ENCODE data around the gene PUM1.

The PUM1 gene

DNA sequence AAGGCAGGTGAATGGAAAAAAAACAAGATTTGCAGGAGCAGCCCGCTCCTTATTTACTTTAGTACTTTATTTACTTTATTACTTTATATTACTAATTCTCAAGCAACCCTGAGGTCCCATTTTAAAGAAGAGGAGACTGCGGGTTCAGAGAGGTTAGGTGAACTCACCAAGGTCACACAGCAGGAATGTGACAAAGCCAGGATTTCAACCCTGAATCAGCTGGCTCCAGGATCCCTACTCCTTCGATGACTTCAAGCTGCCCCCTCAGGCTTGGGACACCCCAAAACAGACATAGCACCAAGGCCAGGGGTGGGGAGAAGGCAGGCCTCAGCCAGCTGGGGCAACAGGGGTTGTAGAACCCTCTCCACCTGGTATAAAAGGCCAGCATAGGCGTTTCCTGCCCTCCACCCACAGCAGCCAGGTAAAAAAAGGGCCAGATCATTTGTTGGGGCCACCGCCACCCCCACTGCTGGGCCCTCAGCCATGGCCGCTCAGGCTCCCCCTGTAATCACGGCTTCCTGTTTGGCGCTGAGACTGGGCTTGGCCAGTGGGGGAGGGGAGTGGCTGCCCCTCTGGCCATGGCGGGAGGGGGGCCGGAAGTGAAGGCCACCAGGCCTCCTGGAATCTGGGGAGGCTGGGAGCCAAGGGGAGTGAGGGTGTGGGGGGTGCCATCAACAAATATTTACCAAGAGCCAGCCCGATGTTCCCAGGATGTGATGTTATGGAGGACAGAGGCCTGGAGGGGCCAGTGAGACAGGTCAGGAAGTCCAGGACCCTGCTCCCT lies 163.5 kb downstream of the PUM1 start:
- TF ChIP-seq POLR2AphosphoS5 (IDR thresholded peaks at IDR 0.05; ENCODE audit: low read depth, low read length) (no peak), SIN3A (IDR thresholded peaks at IDR 0.05; ENCODE audit: borderline replicate concordance, insufficient read depth, low read length) (no peak), FOXP2 (optimal IDR thresholded peaks at IDR 0.05; ENCODE audit: borderline replicate concordance, extremely low read depth, extremely low read length, insufficient read depth) (no peak), TAF1 (IDR thresholded peaks at IDR 0.05; ENCODE audit: borderline replicate concordance, insufficient read depth, low read length) (no peak)
- TF ChIP-seq, protein P1, sequence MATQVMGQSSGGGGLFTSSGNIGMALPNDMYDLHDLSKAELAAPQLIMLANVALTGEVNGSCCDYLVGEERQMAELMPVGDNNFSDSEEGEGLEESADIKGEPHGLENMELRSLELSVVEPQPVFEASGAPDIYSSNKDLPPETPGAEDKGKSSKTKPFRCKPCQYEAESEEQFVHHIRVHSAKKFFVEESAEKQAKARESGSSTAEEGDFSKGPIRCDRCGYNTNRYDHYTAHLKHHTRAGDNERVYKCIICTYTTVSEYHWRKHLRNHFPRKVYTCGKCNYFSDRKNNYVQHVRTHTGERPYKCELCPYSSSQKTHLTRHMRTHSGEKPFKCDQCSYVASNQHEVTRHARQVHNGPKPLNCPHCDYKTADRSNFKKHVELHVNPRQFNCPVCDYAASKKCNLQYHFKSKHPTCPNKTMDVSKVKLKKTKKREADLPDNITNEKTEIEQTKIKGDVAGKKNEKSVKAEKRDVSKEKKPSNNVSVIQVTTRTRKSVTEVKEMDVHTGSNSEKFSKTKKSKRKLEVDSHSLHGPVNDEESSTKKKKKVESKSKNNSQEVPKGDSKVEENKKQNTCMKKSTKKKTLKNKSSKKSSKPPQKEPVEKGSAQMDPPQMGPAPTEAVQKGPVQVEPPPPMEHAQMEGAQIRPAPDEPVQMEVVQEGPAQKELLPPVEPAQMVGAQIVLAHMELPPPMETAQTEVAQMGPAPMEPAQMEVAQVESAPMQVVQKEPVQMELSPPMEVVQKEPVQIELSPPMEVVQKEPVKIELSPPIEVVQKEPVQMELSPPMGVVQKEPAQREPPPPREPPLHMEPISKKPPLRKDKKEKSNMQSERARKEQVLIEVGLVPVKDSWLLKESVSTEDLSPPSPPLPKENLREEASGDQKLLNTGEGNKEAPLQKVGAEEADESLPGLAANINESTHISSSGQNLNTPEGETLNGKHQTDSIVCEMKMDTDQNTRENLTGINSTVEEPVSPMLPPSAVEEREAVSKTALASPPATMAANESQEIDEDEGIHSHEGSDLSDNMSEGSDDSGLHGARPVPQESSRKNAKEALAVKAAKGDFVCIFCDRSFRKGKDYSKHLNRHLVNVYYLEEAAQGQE (IDR thresholded peaks at IDR 0.05; ENCODE audit: insufficient read depth in 1 of 2, low read depth in 2 of 2, low read length in 2 of 2) = no peak

DNA sequence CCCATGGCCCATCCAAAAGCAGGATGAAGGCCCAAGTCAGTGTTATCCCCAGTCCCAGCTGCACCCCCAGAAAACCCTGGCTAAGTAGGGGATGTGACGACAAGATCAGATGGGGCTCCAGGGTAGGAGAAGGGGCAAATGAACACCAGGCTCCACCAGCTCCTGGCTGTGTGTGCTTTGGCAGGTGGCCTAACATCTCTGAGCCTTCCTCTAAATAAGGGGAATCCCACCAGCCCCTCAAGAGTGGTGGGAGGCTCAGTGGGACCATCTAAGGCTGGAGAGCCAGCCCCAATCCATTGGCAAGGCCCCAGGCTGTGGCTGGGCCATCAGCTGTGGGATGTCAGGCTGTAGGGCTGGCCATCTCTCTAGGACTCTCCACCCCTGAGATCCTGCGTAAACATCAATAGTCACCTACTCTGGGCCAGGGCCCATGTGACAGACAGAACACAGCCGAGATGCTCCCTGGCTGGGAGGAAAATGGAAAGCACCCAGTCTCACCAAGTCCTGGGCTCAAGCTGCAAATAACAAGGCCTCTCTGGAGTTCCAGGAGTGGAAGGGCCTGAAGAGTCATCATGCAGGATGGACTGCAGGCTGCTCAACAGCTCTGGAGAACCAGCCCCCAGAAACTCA lies 164.5 kb downstream of the PUM1 start:
- TF ChIP-seq SIN3A (IDR thresholded peaks at IDR 0.05; ENCODE audit: borderline replicate concordance, insufficient read depth, low read length) = no peak
- no peak for TF ChIP-seq POLR2AphosphoS5 (IDR thresholded peaks at IDR 0.05; ENCODE audit: low read depth, low read length)
- TF ChIP-seq TAF1 (IDR thresholded peaks at IDR 0.05; ENCODE audit: borderline replicate concordance, insufficient read depth, low read length) = no peak
- TF ChIP-seq FOXP2 (optimal IDR thresholded peaks at IDR 0.05; ENCODE audit: borderline replicate concordance, extremely low read depth, extremely low read length, insufficient read depth) = no peak
- TF ChIP-seq, protein P1 (IDR thresholded peaks at IDR 0.05; ENCODE audit: insufficient read depth in 1 of 2, low read depth in 2 of 2, low read length in 2 of 2) = no peak

DNA sequence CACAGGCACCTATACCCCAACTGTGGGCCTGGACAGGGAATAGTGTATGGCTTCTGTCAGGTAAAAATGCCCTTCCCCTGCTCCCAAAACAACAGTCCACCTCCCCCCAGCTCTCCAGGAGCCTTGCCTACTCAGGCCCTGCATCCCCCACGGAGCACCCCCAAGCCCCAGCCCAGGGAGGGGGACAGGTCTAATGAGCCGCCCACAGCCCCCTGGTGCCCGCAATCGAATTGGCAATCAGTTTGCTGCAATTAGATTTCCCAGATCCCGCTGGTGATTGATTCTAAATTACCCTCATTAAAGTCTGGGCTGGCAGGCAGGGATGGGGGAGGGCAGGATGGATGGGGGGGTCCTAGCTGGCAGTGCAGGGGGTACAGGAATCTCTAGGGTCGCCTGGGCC lies 165.0 kb downstream of the PUM1 start:
- no peak for TF ChIP-seq POLR2AphosphoS5 (IDR thresholded peaks at IDR 0.05; ENCODE audit: low read depth, low read length)
- TF ChIP-seq FOXP2 (optimal IDR thresholded peaks at IDR 0.05; ENCODE audit: borderline replicate concordance, extremely low read depth, extremely low read length, insufficient read depth) = no peak
- TF ChIP-seq TAF1 (IDR thresholded peaks at IDR 0.05; ENCODE audit: borderline replicate concordance, insufficient read depth, low read length) = no peak
- TF ChIP-seq, protein P1 (IDR thresholded peaks at IDR 0.05; ENCODE audit: insufficient read depth in 1 of 2, low read depth in 2 of 2, low read length in 2 of 2) = no peak
- TF ChIP-seq SIN3A (IDR thresholded peaks at IDR 0.05; ENCODE audit: borderline replicate concordance, insufficient read depth, low read length) = no peak

DNA sequence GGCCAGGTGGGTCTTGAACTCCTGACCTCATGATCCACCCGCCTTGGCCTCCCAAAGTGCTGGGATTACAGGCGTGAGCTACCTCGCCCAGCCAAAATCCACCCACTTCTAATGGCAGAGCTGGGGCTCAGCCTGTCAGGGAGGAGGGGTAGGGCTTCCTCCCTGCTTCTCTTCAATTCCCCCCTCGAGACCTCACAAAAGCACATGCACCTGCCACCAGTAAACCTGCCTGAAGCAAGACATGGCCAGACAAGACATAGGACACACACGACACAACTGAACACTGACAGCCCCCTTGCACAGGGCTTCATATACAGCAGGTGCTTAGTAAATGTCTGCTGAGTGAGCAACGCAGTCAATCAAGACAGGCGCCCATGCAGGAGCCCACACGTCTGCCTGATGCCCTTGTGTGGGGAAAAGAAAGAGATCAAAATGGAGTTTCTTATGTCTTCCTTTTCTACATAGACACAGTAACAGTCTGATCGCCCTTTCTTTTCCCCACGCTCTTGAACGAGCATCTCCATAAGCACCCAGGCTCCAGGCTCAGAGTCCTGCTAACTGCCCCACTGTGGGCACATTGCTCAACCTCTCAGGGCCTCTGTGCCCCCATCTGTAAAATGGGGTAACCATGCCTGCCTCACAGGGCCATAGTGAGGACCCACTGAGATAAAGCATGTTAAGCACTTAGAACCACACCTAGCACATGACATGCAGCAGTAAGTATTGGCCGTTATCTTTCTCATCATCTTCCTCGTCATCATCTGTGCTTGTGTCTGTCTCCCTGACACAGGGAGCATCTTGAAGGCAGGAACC lies 165.7 kb downstream of the PUM1 start:
- no peak for TF ChIP-seq SIN3A (IDR thresholded peaks at IDR 0.05; ENCODE audit: borderline replicate concordance, insufficient read depth, low read length)
- TF ChIP-seq, protein P1 (IDR thresholded peaks at IDR 0.05; ENCODE audit: insufficient read depth in 1 of 2, low read depth in 2 of 2, low read length in 2 of 2) = no peak
- TF ChIP-seq TAF1 (IDR thresholded peaks at IDR 0.05; ENCODE audit: borderline replicate concordance, insufficient read depth, low read length) = no peak
- no peak for TF ChIP-seq POLR2AphosphoS5 (IDR thresholded peaks at IDR 0.05; ENCODE audit: low read depth, low read length)
- TF ChIP-seq FOXP2 (optimal IDR thresholded peaks at IDR 0.05; ENCODE audit: borderline replicate concordance, extremely low read depth, extremely low read length, insufficient read depth) = no peak

Data from PFSK-1 (cell line).